ENCODE data around the gene MX1.

The MX1 gene

GRCh38 chr21:41432562-41433460 is 6.8 kb downstream of the MX1 start:
- no peak for DNase-seq

GRCh38 chr21:41433566-41433965 is 7.5 kb downstream of the MX1 start:
- DNase-seq = no peak

GRCh38 chr21:41435706-41436105 is 9.7 kb downstream of the MX1 start:
- DNase-seq = no peak

- no peak for DNase-seq
Observed at GRCh38 chr21:41437729-41438128, 11.7 kb downstream of the MX1 start.

GRCh38 chr21:41438425-41439113 is 12.5 kb downstream of the MX1 start:
- DNase-seq = no peak

- DNase-seq = no peak
Observed at GRCh38 chr21:41439248-41439647, 13.2 kb downstream of the MX1 start.

- DNase-seq = no peak
Observed at GRCh38 chr21:41441546-41441945, 15.5 kb downstream of the MX1 start.

- no peak for DNase-seq
Observed at GRCh38 chr21:41442481-41443186, 16.6 kb downstream of the MX1 start.

- DNase-seq = no peak
Observed at GRCh38 chr21:41443562-41443961, 17.5 kb downstream of the MX1 start.

- no peak for DNase-seq
Observed at GRCh38 chr21:41444703-41445464, 18.8 kb downstream of the MX1 start.

- no peak for DNase-seq
Observed at GRCh38 chr21:41445465-41445862, 19.4 kb downstream of the MX1 start.

GRCh38 chr21:41446586-41446985 is 20.5 kb downstream of the MX1 start:
- no peak for DNase-seq

- DNase-seq = no peak
Observed at GRCh38 chr21:41447356-41447755, 21.3 kb downstream of the MX1 start.

- DNase-seq = no peak
Observed at GRCh38 chr21:41449613-41450012, 23.6 kb downstream of the MX1 start.

GRCh38 chr21:41451753-41452676 is 26.0 kb downstream of the MX1 start:
- DNase-seq = no peak

GRCh38 chr21:41453198-41453597 is 27.2 kb downstream of the MX1 start:
- DNase-seq = no peak

GRCh38 chr21:41453761-41454160 is 27.7 kb downstream of the MX1 start:
- no peak for DNase-seq

- DNase-seq = no peak
Observed at GRCh38 chr21:41458121-41458520, 32.1 kb downstream of the MX1 start.

- DNase-seq = no peak
Observed at GRCh38 chr21:41458559-41458958, 32.5 kb downstream of the MX1 start.

- DNase-seq = no peak
Observed at GRCh38 chr21:41459884-41460534, 34.0 kb downstream of the MX1 start.
